B cell (primary cell): ENCODE data around the gene CALN1. TPM values are rescaled to one million over a fixed set of nuclear protein-coding genes. Genes with fewer than 3 reads are reported as not detected.

Experiments used
- ATAC-seq: fragments of 200-7000 bp; cut with Tn5 transposase; one replicate; pipeline ENCODE4 v1.10.0; 2021; ENCODE audit warnings: low read depth, mild to moderate bottlenecking, moderate number of reproducible peaks, moderate library complexity
- CTCF ChIA-PET: fragments of 350-600 bp; sonication (Branson Sonifier 250); formaldehyde crosslinking; loops from one replicate; lab custom pipeline; 2021; ENCODE audit warnings: antibody characterized with exemption, inconsistent platforms; lab: Charles Lee
- POLR2A ChIA-PET: fragments of 350-600 bp; sonication (Branson Sonifier 250); formaldehyde crosslinking; loops from one replicate; lab custom pipeline; 2021; ENCODE audit warnings: antibody characterized with exemption; lab: Charles Lee
- DNase-seq: peaks from one replicate; pipeline ENCODE4 v3.0.0; 2013
- H2AFZ ChIP-seq: 2 replicates; pipeline ENCODE4 v1.6.1; 2012; ENCODE audit warnings: mild to moderate bottlenecking, low read depth, low read length; ENCODE audit not compliant: insufficient read depth, poor library complexity, severe bottlenecking
- H3K27ac ChIP-seq, 2 donors: 1 replicate in 1 of 2; 2 replicates in 1 of 2; pipeline ENCODE4 v1.5.1; 2012 to 2013; ENCODE audit warnings: low read length in 2 of 2, mild to moderate bottlenecking in 2 of 2, moderate library complexity in 1 of 2
- H3K27me3 ChIP-seq, 4 experiments: fragments of 200-600 bp in 1 of 4; sonication (generic) in 1 of 4; replicated peaks in 1 of 4; 1 replicate in 2 of 4; 2 replicates in 2 of 4; pipeline versions ENCODE4 v1.6.1 to v1.7.0; 2013 to 2016; ENCODE audit warnings: low read length in 3 of 4, mild to moderate bottlenecking in 2 of 4, mixed read lengths in 1 of 4, moderate library complexity in 1 of 4; ENCODE audit not compliant: insufficient read depth in 4 of 4, control insufficient read depth in 3 of 4; ENCODE audit errors: control extremely low read depth in 1 of 4
- H3K36me3 ChIP-seq, 2 experiments: replicated peaks in 1 of 2; 1 replicate in 1 of 2; 2 replicates in 1 of 2; pipeline versions ENCODE4 v1.6.1 to v1.7.1; 2013; ENCODE audit warnings: low read length in 1 of 2; ENCODE audit not compliant: insufficient read depth in 2 of 2, control insufficient read depth in 1 of 2; ENCODE audit errors: control extremely low read depth in 1 of 2, extremely low read depth in 1 of 2
- H3K4me1 ChIP-seq, 2 donors: fragments of 200-600 bp in 1 of 2; sonication (generic) in 1 of 2; 1 replicate in 1 of 2; 2 replicates in 1 of 2; pipeline versions ENCODE4 v1.5.1 to v1.6.1; 2013 to 2017; ENCODE audit warnings: low read length in 2 of 2; ENCODE audit not compliant: control insufficient read depth in 2 of 2, insufficient read depth in 2 of 2
- H3K4me2 ChIP-seq: replicated peaks from 2 replicates; pipeline ENCODE3; 2012; ENCODE audit warnings: mild to moderate bottlenecking, low read depth, low read length; ENCODE audit not compliant: poor library complexity, severe bottlenecking
- H3K4me3 ChIP-seq, 5 experiments: fragments of 200-600 bp in 1 of 5; sonication (generic) in 1 of 5; 1 replicate in 3 of 5; 2 replicates in 2 of 5; pipeline versions ENCODE4 v1.5.1 to v1.7.0; 2011 to 2016; ENCODE audit warnings: low read length in 4 of 5, mild to moderate bottlenecking in 4 of 5, low read depth in 2 of 5, control low read depth in 1 of 5, moderate library complexity in 1 of 5; ENCODE audit not compliant: insufficient read depth in 1 of 5; ENCODE audit errors: control extremely low read depth in 1 of 5, extremely low read depth in 1 of 5
- H3K79me2 ChIP-seq: fragments of 200-600 bp; sonication (generic); one replicate; pipeline ENCODE4 v1.6.0; 2016; ENCODE audit warnings: low read length; ENCODE audit not compliant: control insufficient read depth, insufficient read depth
- H3K9ac ChIP-seq: fragments of 200-600 bp; sonication (generic); 2 replicates; pipeline ENCODE4 v1.6.1; 2017; ENCODE audit warnings: mild to moderate bottlenecking, low read length, moderate library complexity
- H3K9me3 ChIP-seq, 3 donors: one replicate each; pipeline versions ENCODE4 v1.6.1 to v1.7.1; 2013; ENCODE audit warnings: low read length in 2 of 3; ENCODE audit not compliant: control insufficient read depth in 2 of 3, insufficient read depth in 1 of 3; ENCODE audit errors: control extremely low read depth in 1 of 3
- H4K20me1 ChIP-seq: 2 replicates; pipeline ENCODE4 v1.6.0; 2012; ENCODE audit warnings: mild to moderate bottlenecking, low read length; ENCODE audit not compliant: insufficient read depth, control insufficient read depth, poor library complexity, severe bottlenecking
- H3K27ac Mint-ChIP-seq: one replicate; pipeline ENCODE4 v1.8.0; 2021; ENCODE audit warnings: mixed read lengths
- H3K27me3 Mint-ChIP-seq: one replicate; pipeline ENCODE4 v1.8.0; 2021; ENCODE audit warnings: mixed read lengths
- H3K4me1 Mint-ChIP-seq: one replicate; pipeline ENCODE4 v1.8.0; 2021; ENCODE audit warnings: mixed read lengths
- H3K4me3 Mint-ChIP-seq: one replicate; pipeline ENCODE4 v1.8.0; 2021; ENCODE audit warnings: mixed read lengths
- H3K9me3 Mint-ChIP-seq: one replicate; pipeline ENCODE4 v1.8.0; 2022; ENCODE audit warnings: mixed read lengths; ENCODE audit not compliant: insufficient read depth
- EZH2 ChIP-seq: IDR thresholded peaks from 2 replicates; pipeline ENCODE4 v1.6.1; 2012; ENCODE audit warnings: borderline replicate concordance, low read depth, mild to moderate bottlenecking, moderate library complexity, low read length; ENCODE audit not compliant: insufficient read depth, poor library complexity, severe bottlenecking
- WGBS: methylation state at CpG from one replicate; pipeline ENCODE4 v1.1.5; 2013; ENCODE audit warnings: missing lambda C conversion rate; ENCODE audit not compliant: insufficient coverage; 5-methylcytosine and 5-hydroxymethylcytosine counted together
- intact Hi-C: fragments of 100-400 bp; cut with micrococcal nuclease; formaldehyde crosslinking; loops from one replicate; pipeline ENCODE4 v1.10.0; 2022
- polyA plus RNA-seq: library from polyadenylated mRNA; depleted of rRNA; stranded (reverse); fragments of >200 nt; gene quantifications from 2 replicates; pipeline ENCODE4 v1.2.3, GENCODE V29; 2012
- total RNA-seq, 2 donors: library from RNA; stranded (reverse); fragments of 120-200 nt in 1 of 2; gene quantifications; 1 replicate in 1 of 2; 2 replicates in 1 of 2; pipeline versions ENCODE4 v1.2.3 to v1.2.4, GENCODE V29; 2013 to 2022
- TF ChIP-seq, protein P1 (sequence below): fragments of 200-600 bp; IDR thresholded peaks from one replicate; pipeline ENCODE4 v1.8.0; 2022; ENCODE audit warnings: antibody characterized with exemption, mild to moderate bottlenecking

Gene CALN1
- total and polyA plus RNA-seq, 2 donors (not counting 1 experiment from before 2014, with no cell fraction given): not detected

DNA sequence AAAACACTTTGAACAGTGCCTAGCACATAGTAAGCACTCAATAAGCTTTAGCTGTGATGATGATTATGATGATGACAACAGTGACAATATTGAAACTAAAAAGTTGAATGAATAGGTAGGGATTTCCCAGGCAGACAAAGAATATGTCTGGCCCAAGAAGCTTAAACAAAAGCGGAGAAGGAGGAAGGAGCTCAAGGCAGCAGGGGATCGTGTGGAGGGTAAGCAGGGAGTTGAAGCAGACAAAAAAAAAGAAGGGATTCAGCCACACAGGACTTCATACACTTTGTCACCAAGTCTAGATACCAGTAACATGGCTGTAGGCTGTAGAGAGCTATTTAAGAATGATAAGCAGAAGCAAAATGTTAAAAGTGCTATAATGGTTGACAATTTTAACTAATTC lies 144.0 kb downstream of the CALN1 start:
- H3K4me1 ChIP-seq: no peaks in the 10 kb centered on the region
- H3K27ac ChIP-seq: no peak overlapping the region
- Mint-ChIP-seq H3K27ac (no peak overlapping the region), H3K9me3 (peaks cover 4% of the 10 kb centered on the region), H3K27me3 (no peaks in the 10 kb centered on the region), H3K4me1 (no peaks in the 10 kb centered on the region), H3K4me3 (no peak overlapping the region)
- no peaks in the 10 kb centered on the region for H3K79me2 ChIP-seq
- ChIA-PET CTCF (no interaction called here), POLR2A (no interaction called here)
- no peaks in the 10 kb centered on the region for H3K27me3 ChIP-seq
- no peak overlapping the region for H2AFZ ChIP-seq
- no peak overlapping the region for H3K9ac ChIP-seq
- 100% methylated on average over 1 of the region's 2 CpGs for WGBS
- no peak overlapping the region for H3K4me3 ChIP-seq
- ATAC-seq (no peak), DNase-seq (no peak)
- no peak overlapping the region for H3K4me2 ChIP-seq
- peaks cover 0 to 2% (median 1%) of the 10 kb centered on the region in 3 donors for H3K9me3 ChIP-seq
- TF ChIP-seq, protein P1, sequence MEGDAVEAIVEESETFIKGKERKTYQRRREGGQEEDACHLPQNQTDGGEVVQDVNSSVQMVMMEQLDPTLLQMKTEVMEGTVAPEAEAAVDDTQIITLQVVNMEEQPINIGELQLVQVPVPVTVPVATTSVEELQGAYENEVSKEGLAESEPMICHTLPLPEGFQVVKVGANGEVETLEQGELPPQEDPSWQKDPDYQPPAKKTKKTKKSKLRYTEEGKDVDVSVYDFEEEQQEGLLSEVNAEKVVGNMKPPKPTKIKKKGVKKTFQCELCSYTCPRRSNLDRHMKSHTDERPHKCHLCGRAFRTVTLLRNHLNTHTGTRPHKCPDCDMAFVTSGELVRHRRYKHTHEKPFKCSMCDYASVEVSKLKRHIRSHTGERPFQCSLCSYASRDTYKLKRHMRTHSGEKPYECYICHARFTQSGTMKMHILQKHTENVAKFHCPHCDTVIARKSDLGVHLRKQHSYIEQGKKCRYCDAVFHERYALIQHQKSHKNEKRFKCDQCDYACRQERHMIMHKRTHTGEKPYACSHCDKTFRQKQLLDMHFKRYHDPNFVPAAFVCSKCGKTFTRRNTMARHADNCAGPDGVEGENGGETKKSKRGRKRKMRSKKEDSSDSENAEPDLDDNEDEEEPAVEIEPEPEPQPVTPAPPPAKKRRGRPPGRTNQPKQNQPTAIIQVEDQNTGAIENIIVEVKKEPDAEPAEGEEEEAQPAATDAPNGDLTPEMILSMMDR: no peak
- no peak for TF ChIP-seq EZH2
- H4K20me1 ChIP-seq: no peaks in the 10 kb centered on the region
- H3K36me3 ChIP-seq: no peaks in the 10 kb centered on the region
- intact Hi-C loops: no loop called here

DNA sequence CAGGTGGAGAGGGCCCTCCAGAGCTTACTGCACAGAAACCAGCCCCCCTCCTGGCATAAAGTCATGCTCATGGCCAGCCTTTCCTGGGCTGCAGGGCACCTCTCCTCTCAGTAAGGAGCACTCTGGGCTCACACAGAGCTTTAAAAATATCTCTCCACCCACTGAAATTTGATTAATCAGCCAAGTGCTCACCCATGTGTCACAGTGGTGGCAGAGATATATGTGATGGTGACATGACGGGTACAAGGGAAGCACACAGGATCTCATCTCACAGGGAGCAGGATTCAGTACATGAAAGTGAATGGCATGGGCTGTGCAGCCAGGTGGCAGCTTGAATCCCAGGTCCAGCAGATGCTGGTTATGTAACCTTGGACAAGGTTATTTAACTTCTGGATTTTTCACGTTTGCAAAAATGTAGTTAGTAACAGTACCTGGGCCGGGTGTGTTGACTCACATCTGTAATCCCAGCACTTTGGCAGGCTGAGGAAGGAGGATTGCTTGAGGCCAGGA lies 144.8 kb downstream of the CALN1 start:
- Histone ChIP-seq H3K4me2 (no peak overlapping the region), H3K79me2 (no peaks in the 10 kb centered on the region), H3K27me3 (no peaks in the 10 kb centered on the region), H3K9ac (no peak overlapping the region), H3K4me3 (no peak overlapping the region), H4K20me1 (no peaks in the 10 kb centered on the region), H2AFZ (no peak overlapping the region), H3K4me1 (no peaks in the 10 kb centered on the region), H3K27ac (no peak overlapping the region), H3K9me3 (peaks cover 0 to 2% (median 1%) of the 10 kb centered on the region in 3 donors), H3K36me3 (no peaks in the 10 kb centered on the region)
- ChIA-PET CTCF (interaction anchor here (0.6 kb wide), 1 partner anchor 1074 kb away, joined by 3 read pairs; no protein-coding TSS in a partner anchor), POLR2A (no interaction called here)
- Mint-ChIP-seq H3K4me1 (no peaks in the 10 kb centered on the region), H3K4me3 (no peak overlapping the region), H3K27ac (no peak overlapping the region), H3K27me3 (no peaks in the 10 kb centered on the region), H3K9me3 (peaks cover 4% of the 10 kb centered on the region)
- 85% methylated on average over 3 of the region's 3 CpGs for WGBS
- intact Hi-C loops: no loop called here
- ATAC-seq (no peak), DNase-seq (no peak)
- no peak for TF ChIP-seq EZH2
- TF ChIP-seq, protein P1: no peak
